ENCODE data around the gene MOCS3.

DNA sequence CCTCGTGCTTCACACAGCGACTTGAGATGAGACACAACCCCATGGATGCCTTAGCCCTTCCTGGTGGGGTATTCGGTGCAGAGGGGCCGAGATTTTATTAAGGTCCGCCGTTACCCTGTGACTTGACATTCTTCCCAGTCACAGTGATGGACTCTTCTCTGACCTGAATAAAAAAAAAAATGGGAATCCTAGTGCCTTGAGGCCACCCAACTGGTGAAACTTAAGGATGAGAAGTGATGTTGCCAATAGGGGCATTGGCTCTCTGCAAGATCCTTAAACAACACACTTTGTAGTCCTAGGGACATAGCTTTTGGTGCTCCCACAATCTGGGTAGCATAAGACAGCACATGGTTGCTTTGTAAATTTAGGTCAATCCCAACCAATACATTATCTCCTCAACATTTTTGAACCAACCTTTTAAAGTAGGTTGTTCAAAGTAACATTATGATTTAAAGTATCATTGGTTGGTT is 26.6 kb upstream of the MOCS3 start:
- TF ChIP-seq, protein P1, sequence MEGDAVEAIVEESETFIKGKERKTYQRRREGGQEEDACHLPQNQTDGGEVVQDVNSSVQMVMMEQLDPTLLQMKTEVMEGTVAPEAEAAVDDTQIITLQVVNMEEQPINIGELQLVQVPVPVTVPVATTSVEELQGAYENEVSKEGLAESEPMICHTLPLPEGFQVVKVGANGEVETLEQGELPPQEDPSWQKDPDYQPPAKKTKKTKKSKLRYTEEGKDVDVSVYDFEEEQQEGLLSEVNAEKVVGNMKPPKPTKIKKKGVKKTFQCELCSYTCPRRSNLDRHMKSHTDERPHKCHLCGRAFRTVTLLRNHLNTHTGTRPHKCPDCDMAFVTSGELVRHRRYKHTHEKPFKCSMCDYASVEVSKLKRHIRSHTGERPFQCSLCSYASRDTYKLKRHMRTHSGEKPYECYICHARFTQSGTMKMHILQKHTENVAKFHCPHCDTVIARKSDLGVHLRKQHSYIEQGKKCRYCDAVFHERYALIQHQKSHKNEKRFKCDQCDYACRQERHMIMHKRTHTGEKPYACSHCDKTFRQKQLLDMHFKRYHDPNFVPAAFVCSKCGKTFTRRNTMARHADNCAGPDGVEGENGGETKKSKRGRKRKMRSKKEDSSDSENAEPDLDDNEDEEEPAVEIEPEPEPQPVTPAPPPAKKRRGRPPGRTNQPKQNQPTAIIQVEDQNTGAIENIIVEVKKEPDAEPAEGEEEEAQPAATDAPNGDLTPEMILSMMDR (IDR thresholded peaks at IDR 0.05 in 2 of 3, conservative IDR thresholded peaks at IDR 0.05 in 1 of 3; ENCODE audit: borderline replicate concordance in 1 of 3, insufficient read depth in 1 of 3, low read depth in 2 of 3, low read length in 2 of 3), result no peak
- no peak for TF ChIP-seq ZNF274 (IDR thresholded peaks at IDR 0.05; ENCODE audit: low read depth, low read length)
- no peak for TF ChIP-seq POLR2A (IDR thresholded peaks at IDR 0.05; ENCODE audit: borderline replicate concordance, extremely low read depth, insufficient read depth, insufficient read length)
